ENCODE data around the gene DKKL1.

DKKL1 gene

DNA sequence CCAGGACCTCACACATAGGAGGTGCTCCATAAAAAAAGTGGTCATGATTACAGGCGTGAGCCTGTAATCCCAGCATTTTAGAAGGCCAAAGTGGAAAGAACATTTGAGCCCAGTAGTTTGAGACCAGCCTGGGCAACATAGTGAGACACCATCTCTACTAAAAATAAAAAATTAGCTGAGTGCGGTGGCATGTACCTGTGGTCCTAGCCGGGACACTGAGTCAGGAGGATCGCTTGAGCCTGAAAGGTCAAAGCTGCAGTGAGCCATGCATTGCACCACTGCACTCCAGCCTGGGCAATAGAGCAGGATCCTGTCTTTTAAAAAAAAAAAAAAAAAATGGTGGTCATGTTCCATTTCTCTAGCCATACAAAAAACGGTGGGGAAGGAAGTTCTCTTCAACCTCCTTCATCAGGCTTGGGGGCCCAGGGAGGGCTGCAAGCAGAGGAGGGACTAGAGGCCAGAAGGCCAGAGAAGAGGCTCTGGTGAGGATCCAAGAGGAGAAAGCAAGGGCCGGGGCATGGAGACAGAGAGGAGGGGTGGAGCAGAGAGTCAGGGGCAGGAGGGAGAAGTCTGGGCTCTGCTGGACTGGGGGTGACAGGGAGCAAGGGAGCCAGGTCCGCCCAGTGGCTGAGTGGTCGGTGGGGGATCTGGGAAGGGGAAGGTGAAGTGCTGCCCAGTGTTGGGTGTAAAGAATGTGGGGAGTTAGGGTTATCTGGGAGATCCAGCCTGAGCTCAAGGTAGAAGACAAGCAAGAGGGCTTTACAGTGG lies 33.2 kb downstream of the DKKL1 start:
- no peak for DNase-seq

DNA sequence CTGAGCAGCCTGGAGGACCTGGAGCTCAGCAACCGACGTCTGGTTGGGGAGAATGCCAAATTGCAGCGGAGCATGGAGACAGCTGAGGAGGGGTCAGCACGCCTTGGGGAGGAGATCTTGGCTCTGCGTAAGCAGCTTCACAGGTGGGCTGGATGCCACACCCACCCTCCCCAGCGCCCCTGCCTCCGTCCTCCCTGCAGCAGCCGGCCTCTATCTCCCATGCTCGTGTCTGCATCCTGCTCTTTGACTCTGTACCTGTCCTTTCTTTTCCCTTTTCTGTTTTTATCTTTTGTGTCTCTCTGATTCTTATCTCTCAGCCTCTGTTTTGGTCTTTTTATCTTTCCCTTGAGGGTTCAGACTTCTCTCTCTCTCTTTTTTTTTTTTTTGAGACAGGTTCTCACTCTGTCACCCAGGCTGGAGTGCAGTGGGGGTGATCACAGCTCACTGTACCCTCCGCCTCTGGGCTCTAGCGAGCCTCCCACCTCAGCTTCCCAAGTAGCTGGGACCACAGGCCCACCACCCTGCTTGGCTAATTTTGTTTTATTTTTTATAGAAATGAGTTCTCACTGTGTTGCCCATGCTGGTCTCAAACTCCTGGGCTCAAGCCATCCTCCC lies 34.4 kb downstream of the DKKL1 start:
- DNase-seq: peak; percentile 35

DNA sequence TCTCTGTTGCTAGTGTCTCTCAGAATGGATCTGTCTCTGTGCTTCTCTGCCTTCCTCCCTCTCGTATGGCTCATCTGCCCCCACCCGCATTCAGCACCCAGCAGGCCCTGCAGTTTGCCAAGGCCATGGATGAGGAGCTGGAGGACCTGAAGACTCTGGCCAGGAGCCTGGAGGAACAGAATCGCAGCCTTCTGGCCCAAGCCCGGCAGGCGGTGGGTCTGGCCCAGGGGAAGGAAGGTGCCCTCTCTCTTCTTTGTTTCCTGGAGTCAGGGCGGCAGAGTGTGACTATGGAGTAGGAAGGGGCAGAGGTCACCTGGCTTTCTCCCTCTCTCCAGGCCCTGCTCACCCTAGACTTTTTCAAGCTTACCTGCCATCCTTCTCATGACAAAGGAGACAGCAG lies 35.3 kb downstream of the DKKL1 start:
- DNase-seq: no peak

DNA sequence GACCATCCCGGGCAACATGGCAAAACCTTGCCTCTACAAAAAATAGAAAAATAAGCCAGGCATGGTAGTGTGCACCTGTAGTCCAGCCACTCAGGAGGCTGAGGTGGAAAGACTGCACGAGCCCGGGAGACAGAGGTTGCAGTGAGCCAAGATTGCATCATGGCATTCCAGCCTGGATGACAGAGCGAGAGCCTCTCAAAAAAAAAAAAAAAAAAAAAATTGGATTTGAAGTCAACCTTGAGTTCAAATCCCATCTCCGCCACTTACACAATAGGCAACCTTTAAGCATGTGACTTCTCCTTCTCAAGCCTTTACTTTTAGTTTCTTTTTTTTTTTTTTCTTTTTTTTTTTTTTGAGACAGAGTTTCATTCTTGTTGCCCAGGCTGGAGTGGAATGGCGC lies 36.4 kb downstream of the DKKL1 start:
- no peak for DNase-seq

DNA sequence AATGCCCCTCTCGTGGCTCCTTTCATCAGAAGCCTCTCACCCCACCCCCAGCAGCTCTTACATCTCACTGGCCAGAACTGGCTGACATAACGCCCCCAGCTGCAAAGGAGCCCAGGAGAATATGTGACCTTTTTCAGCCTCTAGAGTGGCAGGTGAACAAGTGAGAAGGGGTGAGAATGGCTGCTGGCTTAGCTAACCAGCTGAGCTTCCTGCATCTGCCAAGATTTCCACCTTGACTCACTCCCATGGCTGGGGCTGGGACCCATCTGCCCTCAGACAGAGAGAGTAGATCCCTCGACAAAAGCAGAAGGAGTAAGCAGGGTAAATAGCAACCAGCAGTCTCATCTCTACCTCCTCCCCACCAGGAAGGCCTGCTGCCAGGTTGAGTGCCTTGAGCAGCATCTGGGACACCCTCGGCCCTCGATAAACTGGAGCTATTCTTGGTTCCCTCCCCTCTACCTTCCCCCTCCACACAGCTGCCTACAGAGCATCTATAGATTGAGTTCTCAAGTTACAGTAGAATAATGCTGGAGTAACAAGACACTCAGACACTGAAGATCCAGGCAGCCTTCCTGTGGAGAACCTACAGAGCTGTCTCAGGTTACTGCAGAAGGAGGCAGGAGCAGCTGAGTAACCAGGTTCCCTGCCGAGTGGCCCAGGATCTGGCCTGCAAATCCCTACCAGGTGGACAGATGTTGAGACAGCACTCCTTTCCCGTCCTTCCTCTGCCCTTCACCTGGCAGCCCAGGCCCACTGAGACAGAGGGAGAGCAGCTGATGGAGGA lies 39.9 kb downstream of the DKKL1 start:
- DNase-seq: peak; percentile 97

DNA sequence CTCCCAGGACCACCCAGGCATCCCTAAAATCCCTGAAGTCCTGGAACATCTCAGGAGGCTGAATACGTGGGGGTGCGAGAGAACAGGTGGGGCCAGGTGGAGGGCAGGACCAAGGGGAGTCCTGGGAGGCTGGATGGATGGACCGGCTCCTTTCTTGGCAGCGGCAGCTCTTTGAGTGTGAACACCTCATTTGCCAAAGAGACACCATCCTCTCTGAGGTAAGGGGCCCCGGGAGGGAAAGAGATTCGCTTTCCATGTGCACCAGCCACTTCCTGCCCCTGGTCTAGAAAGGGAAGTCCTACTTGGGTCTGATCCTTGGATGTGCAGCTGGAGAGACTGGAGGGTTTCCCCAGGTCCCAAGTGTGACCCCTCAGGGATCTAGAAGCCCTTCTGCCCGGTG lies 43.4 kb downstream of the DKKL1 start:
- DNase-seq: no peak

DNA sequence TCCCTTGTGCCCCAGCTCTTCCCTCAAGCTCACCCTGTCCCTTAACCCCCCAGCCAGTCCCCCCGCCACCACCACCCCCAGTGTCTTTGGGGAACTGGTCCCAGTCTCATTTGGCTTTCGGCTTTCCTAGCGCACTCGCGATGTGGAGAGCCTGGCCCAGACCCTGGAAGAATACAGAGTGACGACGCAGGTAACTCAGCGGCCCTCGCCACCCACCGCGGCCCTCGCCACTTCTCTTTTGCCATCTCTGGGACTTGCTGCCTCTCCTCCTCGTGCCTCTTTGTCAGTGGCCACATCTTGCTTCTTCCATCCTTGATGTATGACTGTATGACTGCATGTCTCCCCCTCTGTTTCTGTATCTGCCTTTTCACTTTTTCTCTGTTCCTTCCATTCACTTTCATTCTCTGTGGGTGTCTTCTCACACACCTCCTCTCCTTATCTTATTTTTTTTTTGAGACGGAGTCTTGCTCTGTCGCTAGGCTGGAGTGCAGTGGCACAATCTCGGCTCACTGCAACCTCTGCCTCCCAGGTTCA lies 43.9 kb downstream of the DKKL1 start:
- no peak for DNase-seq

DNA sequence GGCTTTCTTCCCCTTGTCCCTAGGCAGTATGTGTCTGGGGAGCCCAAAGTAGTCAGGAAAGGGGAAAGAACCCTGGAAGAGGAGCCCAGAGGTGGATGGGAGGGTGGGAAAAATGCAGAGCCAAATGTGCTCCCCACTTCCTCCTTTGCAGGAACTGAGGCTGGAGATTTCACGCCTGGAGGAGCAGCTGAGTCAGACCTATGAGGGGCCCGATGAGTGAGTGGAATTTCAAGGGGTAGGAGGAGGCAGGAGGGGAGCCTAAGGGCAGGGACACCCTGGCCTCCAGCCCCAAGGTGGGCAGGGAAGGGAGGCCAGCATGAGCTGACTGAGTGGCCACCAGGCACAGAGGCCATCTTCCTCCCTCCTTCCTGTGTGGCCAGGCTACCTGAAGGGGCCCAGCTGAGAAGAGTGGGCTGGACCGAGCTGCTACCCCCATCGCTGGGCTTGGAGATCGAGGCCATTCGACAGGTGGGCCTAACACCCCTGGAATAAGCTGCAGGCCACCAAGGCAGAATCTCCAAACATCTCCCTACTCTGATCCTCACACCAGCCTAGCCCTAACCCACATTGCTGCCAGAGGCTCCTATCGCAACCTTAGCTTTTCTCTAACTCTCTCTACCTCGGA lies 45.3 kb downstream of the DKKL1 start:
- no peak for DNase-seq

DNA sequence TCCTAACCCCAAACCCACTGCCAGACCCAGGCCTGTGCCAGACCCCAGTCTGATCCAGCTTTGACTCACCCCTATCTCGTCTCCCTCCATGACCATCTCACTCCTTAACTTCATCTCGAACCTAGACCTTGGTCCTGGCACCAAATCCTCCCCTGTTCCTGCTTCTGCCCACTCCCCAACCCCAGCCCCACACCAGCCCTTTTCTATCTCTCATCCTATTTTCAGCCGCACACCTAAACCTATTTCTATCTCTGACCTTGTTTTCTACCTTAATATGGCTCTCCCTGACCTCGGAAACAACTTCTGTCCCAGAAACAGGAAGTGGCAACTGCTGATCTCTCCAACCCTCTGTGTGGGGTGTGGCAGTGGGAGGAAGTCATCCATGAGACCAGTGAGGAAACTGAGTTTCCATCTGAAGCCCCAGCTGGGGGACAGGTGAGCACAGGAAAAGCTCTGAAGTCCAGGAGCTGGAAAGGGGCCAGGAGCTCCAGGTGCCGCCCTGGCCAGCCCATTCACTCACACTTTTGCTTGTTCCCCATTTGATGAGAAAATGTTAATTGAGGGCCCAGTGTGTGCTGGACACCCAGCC lies 45.9 kb downstream of the DKKL1 start:
- no peak for DNase-seq

DNA sequence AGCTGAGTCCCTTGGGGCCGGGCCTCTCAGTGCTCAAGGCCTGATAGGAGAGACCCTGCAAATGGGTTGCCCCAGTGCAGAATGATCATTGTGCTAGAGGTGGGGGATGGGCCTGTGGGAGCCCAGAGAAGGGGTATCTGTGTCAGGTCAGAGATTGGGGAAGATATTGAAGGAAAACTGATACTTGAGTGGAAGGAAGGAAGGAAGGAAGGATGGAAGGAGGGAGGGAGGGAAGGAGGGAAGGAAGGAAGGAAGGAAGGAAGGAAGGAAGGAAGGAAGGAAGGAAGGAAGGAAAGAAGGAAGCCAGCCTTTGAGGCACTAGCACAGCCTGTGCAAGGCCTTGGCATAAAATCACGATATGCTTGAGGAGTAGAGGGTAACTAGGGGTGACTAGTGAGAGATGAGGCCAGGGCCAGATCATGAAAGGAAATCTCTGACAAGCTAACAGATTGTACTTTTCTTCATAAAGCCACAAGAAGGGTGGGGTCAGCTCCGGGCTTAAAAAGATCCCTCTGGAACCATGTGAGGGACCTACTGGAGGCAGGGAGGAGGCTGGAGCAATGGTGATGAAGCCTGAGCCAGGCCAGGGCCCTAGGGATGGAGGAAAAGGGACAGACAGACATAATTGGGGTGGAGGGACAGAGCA lies 48.1 kb downstream of the DKKL1 start:
- no peak for DNase-seq

DNA sequence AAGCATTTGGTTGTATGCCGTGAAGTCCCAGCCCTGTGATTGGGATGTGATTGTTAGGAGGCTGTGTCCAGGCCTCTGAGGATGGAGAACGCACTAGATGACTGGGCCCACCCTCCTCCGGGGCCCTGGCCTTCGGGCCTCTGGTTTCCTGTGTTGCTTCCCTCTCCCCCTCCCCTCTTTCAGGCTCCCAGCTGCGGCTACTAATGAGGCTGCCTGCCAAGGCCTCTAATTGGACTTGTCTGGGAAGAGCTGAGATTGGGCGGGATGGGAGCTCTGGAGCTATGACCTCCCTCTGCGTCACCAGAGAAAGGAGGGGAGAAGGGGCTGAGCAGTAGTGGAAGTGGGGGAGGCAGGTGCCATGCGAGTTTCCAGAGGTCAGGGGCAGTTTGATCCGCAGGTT lies 49.7 kb downstream of the DKKL1 start:
- no peak for DNase-seq

DNA sequence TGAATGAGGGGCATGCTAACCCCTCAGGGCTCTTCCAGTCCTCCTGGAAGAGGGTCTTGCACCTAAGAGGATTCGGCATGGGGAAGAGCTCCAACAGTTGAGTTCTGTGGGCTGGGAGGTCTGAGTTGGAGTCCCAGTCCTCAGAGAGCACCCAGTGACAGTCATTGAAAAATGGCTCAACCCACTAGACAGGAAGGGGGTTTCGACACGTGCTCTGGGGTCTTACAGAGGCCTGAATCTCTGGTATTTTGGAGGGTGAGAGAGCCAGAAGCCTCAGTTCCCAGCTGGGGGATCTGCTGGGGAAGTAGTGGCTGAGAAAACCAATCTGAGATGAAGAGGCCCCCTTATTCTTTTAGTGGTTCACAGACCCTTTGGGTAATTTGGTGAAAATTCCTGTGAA lies 50.6 kb downstream of the DKKL1 start:
- DNase-seq: no peak

DNA sequence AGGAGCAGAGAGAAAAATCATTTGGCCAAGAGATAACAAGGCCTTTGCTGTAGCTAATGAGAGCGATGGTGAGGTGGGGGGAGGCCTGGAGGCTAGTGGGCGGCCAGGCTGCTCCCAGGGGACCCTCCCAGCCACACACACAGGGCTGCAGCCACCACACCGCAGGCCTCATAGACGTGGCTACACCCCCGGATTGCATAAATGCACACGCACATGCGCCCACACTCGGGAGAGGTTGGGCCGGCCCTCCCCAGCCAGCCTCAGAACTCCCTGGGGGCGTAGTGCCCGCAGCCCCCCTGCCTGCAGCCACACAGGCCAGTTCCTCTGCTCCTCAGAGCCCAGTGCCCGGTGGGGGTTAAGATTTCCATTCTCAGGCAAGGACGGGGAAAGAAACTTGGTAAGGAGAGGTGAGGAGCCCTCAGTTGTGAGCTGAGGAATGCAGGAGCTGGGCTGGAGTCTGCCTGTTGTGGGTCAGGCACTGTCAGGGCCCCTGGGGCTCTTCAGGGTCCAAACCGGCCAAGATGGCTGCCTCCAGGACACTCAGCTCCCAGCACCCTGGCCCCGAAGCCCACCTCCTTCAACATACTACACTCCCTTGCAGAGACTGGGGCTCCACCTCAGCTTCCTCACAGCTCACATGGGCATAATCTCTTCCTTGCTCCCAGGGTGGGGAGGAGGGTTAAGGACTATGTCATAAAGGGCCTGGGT lies 51.6 kb downstream of the DKKL1 start:
- no peak for DNase-seq

DNA sequence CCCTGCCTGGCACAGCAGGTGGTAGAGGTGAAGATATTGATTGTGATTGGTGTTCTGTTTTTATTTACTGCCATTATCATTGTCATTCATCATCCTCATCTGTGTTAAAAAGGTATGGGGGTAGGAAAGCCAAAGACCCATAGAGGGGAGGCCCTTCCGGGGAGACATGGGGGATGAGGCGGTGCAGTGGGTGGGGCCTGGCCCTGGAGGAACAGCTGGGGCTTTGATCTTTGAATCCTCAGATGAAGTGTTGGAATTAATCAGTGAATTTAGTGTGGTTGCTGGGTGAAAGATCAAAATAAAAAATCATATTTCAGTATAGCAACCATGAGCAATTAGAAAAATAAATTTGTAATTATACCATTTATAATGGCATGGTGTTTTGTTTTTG lies 52.1 kb downstream of the DKKL1 start:
- no peak for DNase-seq

DNA sequence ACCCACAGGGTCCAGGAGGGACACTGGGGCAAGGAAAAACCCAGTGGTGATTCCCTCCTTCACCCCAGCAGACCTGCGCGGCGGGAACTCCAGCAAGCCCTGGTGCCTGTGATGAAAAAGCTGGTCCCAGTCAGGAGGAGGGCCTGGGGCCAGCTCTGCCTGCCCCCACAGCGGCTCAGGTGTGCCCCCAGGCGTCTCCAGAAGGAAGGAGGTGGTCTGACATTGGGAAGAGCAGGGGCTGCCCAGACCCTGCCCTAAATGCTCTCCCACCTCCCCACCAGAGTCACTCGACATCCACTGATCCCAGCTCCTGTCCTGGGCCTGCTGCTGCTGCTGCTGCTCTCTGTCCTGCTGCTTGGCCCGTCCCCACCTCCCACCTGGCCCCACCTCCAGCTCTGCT lies 53.4 kb downstream of the DKKL1 start:
- DNase-seq: no peak

DNA sequence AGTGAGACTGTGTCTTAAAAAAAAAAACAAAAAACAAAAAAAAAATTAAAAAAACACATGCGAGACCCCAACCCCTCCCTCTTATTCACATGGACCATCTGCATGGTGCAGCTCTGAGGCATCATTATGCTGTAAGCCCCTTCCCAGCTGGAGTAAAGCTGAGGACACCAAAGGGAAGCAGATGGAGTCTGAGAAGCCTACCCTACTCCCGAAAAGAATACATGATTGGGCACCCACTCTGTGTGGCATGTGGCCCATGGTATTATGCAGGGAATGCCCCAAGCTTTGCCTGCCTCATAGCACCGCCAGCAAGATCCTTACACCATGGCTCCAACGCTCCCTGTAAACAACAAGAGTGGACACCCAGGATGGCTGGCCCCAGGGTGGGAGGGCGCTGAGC lies 54.8 kb downstream of the DKKL1 start:
- DNase-seq: no peak

DNA sequence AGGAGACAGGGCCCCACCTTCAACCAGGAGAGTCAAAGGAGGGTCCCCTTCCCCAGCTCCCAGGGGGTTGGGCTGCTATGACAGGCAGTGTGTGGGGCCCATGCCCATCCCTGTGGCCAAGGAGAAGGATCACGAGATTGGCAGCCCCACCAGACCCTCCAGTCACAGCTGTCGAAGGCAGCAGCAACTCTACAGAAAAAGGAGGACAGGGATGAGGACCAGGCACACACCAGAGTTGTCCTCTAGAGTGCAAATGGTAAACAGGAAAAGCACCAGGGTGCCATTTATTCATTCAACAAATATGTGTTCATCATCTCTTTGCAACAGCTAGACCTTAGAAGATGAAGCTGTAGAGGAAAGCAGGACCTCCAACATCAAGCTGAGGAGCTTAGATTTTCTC lies 55.5 kb downstream of the DKKL1 start:
- no peak for DNase-seq

DNA sequence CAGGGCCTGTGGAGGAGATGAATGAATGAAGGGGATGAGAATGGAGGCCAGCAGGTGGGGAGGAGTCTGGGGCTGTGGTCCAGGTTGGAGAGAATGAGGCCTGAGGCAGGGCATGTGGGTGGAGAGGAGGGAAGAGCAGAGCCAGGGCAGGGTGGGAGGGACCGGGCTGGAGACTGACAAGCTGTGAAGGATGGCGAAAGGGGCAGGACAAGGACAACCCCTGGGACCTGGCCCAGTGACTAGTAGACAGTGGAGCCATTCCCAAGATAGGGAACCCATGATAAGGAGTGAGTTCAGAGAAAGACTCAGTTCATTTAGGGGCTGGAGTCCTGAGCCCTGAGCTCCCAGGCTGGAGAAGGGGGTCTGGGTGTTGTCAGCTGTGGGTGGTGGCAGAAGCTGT lies 56.5 kb downstream of the DKKL1 start:
- DNase-seq: no peak

DNA sequence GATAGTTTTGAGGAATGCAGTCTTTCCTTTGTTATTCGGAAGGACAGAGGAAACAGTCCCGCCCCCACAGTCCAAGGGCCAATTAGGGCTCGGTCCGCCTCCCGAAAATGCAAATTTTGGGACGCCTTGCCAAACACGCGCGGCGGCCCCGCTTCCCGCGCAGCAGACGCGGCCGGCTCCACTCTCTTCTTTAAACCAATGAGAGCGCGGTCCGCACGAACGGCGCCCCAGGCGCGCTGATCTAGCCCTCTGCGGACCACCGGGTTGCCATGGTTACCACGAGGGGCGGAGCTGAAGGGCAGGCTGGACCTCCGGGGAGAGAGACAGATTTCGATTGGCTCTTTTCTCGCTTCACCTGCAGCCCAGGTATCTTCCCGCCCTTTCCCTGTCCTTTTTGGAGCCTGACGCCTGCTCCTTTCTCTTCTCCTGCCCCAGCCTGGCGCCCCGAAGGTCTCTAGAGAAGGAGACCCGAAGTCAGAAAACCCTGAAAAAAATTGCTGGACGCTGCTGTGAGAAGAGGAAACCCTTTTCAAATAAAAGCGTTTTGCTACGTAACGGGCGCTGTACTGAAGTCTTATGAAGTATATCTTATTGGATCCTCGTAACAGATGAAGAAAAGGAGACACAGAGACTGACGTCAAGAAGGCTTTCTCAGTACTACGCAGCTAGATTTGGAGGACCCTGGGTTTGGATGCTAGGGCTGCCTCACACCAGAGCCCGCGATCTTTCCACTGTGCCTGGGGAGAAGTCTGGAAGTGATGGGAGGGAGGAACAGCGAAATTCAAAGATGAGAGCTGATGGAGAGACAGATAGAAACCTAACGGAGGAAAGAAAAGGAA lies 57.6 kb downstream of the DKKL1 start:
- no peak for DNase-seq

DNA sequence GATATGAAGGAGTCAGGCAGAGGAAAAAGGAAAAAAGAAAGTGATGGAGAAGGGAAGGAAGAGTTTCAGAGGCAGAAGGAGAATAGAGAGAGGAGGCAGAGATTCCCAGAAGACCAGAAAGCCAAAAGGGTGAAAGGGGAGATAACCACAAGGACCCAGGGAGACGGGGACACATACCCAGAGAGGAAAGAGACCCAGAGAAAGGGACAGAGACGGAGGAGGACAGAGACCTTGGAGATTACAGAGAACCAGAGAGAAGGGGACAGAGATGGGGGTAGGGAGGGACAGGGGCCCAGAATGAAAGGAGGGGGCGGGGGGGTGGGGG lies 58.2 kb downstream of the DKKL1 start:
- DNase-seq: no peak
